Measurements from ENCODE around the gene TNS3.

DNA sequence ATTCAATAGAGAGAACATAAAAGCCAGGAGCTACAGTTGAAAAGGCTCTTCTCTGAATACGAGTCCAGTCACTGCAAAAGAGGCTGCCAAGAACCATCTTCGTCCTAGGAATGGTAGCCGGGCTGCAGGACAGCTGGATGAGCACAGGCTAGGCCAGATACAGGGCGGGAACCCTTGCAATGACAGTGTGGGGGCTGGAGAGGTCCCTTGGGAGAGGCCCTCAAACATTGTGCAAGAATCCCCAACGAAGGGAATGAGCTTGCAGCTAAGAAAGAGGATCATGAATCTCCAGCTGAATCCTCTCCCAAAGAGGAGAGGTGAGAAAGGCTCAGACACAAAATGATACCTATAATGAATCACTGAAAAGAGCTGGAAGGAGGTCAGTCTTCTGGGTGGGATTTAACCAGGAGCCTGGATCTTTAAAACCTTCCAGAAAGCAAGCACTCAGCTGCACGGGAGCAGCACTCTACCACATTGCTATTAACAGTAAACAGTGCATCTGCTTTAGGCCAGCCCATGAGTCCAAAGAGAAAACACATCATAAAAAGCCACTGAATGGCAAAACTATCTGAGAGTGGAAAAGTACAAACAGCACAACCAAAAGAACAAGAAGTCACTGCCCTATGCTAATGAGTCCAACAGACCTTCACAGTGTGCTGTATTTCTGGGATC, 287.9 kb downstream of the TNS3 start:
- TF ChIP-seq, protein P1, sequence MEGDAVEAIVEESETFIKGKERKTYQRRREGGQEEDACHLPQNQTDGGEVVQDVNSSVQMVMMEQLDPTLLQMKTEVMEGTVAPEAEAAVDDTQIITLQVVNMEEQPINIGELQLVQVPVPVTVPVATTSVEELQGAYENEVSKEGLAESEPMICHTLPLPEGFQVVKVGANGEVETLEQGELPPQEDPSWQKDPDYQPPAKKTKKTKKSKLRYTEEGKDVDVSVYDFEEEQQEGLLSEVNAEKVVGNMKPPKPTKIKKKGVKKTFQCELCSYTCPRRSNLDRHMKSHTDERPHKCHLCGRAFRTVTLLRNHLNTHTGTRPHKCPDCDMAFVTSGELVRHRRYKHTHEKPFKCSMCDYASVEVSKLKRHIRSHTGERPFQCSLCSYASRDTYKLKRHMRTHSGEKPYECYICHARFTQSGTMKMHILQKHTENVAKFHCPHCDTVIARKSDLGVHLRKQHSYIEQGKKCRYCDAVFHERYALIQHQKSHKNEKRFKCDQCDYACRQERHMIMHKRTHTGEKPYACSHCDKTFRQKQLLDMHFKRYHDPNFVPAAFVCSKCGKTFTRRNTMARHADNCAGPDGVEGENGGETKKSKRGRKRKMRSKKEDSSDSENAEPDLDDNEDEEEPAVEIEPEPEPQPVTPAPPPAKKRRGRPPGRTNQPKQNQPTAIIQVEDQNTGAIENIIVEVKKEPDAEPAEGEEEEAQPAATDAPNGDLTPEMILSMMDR (IDR thresholded peaks at IDR 0.05; ENCODE audit: insufficient read depth, low read depth, low read length), result no peak
- TF ChIP-seq EZH2 (IDR thresholded peaks at IDR 0.05; ENCODE audit: insufficient read depth, low read length), result no peak
